OCI-LY7 (cell line): ENCODE results near the gene SMIM21. TPM values are rescaled to one million over a fixed set of nuclear protein-coding genes. Genes with fewer than 3 reads are reported as not detected.

Experiments
- BruUV-seq: library from RNA; stranded (reverse); fragments of 400-500 nt; replicated peaks from 2 replicates; lab custom pipeline; 2021; lab: Mats Ljungman, UMichigan
- CTCF ChIA-PET: fragments of 300-600 bp; sonication (Branson Sonifier 250); formaldehyde crosslinking; loops from one replicate; lab custom pipeline; 2022; ENCODE audit warnings: antibody characterized with exemption; ENCODE audit not compliant: unreplicated experiment; lab: Charles Lee
- POLR2A ChIA-PET: fragments of 300-600 bp; sonication (Branson Sonifier 250); formaldehyde crosslinking; loops from one replicate; lab custom pipeline; 2022; ENCODE audit warnings: antibody characterized with exemption; lab: Charles Lee
- DNase-seq: peaks from one replicate; pipeline ENCODE4 v3.0.0-alpha.2; 2015; ENCODE audit warnings: low spot score
- H2AFZ ChIP-seq: fragments of 200-600 bp; sonication (generic), shearing (Covaris generic); 2 replicates; pipeline ENCODE4 v1.6.1; 2014; ENCODE audit warnings: mild to moderate bottlenecking, antibody characterized with exemption, low read length, moderate library complexity
- H3K27ac ChIP-seq: fragments of 200-600 bp; sonication (generic); 2 replicates; pipeline ENCODE4 v1.5.1; 2014; ENCODE audit warnings: mixed run types, low read depth, mild to moderate bottlenecking, moderate library complexity, low read length, inconsistent platforms; ENCODE audit not compliant: poor library complexity, severe bottlenecking
- H3K36me3 ChIP-seq: fragments of 200-600 bp; sonication (generic); 2 replicates; pipeline ENCODE4 v1.6.1; 2014; ENCODE audit warnings: mild to moderate bottlenecking, antibody characterized with exemption, low read length, moderate library complexity, mixed read lengths; ENCODE audit not compliant: insufficient read depth
- H3K4me1 ChIP-seq: fragments of 200-600 bp; sonication (generic); 2 replicates; pipeline ENCODE4 v1.5.1; 2014; ENCODE audit warnings: mild to moderate bottlenecking, low read length; ENCODE audit not compliant: insufficient read depth, poor library complexity, severe bottlenecking
- H3K4me2 ChIP-seq: fragments of 200-600 bp; sonication (generic); 2 replicates; pipeline ENCODE4 v1.6.1; 2014; ENCODE audit warnings: mild to moderate bottlenecking, low read length
- H3K4me3 ChIP-seq: fragments of 200-600 bp; sonication (generic); 2 replicates; pipeline ENCODE4 v1.5.1; 2014; ENCODE audit warnings: mild to moderate bottlenecking, low read depth, low read length; ENCODE audit not compliant: poor library complexity, severe bottlenecking
- H3K79me2 ChIP-seq: fragments of 200-600 bp; sonication (generic); 2 replicates; pipeline ENCODE4 v1.6.1; 2016; ENCODE audit warnings: low read depth, mild to moderate bottlenecking, low read length, moderate library complexity, mixed read lengths; ENCODE audit not compliant: insufficient read depth
- H3K9me2 ChIP-seq: fragments of 200-600 bp; sonication (generic); 2 replicates; pipeline ENCODE4 v1.6.1; 2016; ENCODE audit warnings: mild to moderate bottlenecking, low read length, mixed read lengths; ENCODE audit not compliant: insufficient read depth
- H3K9me3 ChIP-seq: fragments of 200-600 bp; sonication (generic); 2 replicates; pipeline ENCODE4 v1.6.1; 2014; ENCODE audit warnings: mild to moderate bottlenecking, mixed run types, low read length, mixed read lengths
- H4K20me1 ChIP-seq: fragments of 200-600 bp; sonication (generic); 2 replicates; pipeline ENCODE4 v1.6.1; 2014; ENCODE audit warnings: mild to moderate bottlenecking, antibody characterized with exemption, low read length, moderate library complexity, mixed read lengths; ENCODE audit not compliant: insufficient read depth
- EZH2phosphoT487 ChIP-seq: fragments of 200-600 bp; sonication (generic); IDR thresholded peaks from 2 replicates; pipeline ENCODE4 v1.6.1; 2018; ENCODE audit warnings: low read depth, borderline replicate concordance, mild to moderate bottlenecking, mixed run types, antibody characterized with exemption, low read length, moderate library complexity, mixed read lengths
- intact Hi-C: fragments of 100-400 bp; cut with micrococcal nuclease; formaldehyde crosslinking; loops from one replicate; pipeline ENCODE4 v1.10.0; 2022; ENCODE audit not compliant: unreplicated experiment
- total RNA-seq, 2 experiments: library from RNA; depleted of rRNA in 1 of 2; stranded (reverse); fragments of >200 nt in 1 of 2; shearing (Covaris generic) in 1 of 2; gene quantifications; 2 replicates each; pipeline ENCODE4 v1.2.3, GENCODE V29; 2014 to 2022
- TF ChIP-seq, protein P1 (sequence below): fragments of 200-600 bp; sonication (generic); conservative IDR thresholded peaks from 2 replicates; pipeline ENCODE4 v1.5.1; 2014; ENCODE audit warnings: mild to moderate bottlenecking, antibody characterized with exemption, low read length, moderate library complexity, mixed read lengths

Gene SMIM21
- total RNA-seq, 2 experiments from 2014 or later = not detected

DNA sequence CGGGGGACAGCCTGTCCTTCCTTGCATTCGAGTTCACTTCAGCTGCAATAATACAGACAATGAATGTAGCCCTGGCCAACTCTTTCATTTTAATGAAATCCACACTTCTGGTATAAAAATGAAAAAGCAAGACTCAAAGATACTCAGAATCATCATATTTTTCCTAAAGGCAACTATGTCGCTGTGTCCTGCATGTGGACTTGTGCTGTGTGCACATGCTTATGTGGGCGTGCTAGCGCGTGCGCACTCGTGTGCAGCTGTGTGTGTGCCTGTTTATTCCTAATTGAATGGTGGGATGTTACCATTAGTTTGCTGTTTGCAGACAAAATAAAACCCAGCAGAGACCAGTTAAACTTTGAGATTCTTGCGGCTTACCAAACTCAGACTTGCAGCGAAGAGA lies 49.6 kb downstream of the SMIM21 start:
- no peak overlapping the region for H3K4me2 ChIP-seq
- H3K4me3 ChIP-seq = no peak overlapping the region
- no peaks in the 10 kb centered on the region for H4K20me1 ChIP-seq
- BruUV-seq = no TSS peak
- no peaks in the 10 kb centered on the region for H3K36me3 ChIP-seq
- DNase-seq = no peak
- TF ChIP-seq, protein P1, sequence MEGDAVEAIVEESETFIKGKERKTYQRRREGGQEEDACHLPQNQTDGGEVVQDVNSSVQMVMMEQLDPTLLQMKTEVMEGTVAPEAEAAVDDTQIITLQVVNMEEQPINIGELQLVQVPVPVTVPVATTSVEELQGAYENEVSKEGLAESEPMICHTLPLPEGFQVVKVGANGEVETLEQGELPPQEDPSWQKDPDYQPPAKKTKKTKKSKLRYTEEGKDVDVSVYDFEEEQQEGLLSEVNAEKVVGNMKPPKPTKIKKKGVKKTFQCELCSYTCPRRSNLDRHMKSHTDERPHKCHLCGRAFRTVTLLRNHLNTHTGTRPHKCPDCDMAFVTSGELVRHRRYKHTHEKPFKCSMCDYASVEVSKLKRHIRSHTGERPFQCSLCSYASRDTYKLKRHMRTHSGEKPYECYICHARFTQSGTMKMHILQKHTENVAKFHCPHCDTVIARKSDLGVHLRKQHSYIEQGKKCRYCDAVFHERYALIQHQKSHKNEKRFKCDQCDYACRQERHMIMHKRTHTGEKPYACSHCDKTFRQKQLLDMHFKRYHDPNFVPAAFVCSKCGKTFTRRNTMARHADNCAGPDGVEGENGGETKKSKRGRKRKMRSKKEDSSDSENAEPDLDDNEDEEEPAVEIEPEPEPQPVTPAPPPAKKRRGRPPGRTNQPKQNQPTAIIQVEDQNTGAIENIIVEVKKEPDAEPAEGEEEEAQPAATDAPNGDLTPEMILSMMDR = no peak
- no peak for TF ChIP-seq EZH2phosphoT487
- POLR2A ChIA-PET = no interaction called here
- no peaks in the 10 kb centered on the region for H3K9me3 ChIP-seq
- no peaks in the 10 kb centered on the region for H3K4me1 ChIP-seq
- CTCF ChIA-PET = no interaction called here
- no peak overlapping the region for H3K27ac ChIP-seq
- no peaks in the 10 kb centered on the region for H3K9me2 ChIP-seq
- no peak overlapping the region for H2AFZ ChIP-seq
- H3K79me2 ChIP-seq = no peaks in the 10 kb centered on the region
- intact Hi-C loops = no loop called here

DNA sequence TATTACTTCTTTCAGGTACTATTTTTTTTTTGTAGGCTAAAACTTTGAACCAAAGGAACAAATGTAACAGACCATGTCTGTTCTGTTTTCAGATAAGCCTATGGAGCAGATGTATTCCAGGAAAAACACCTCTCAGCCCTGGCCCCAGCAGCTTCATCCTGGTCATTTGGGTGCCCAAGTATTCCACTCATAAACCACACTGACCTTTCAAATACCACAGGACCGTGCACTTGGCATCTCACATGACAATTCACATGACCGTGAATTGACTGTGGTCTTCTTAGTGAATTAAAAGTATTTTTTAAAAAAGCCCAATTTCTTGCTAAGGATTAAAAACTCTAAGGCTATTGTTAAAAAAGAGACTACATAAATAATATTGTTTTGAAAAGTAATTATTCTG lies 50.2 kb downstream of the SMIM21 start:
- Histone ChIP-seq H3K9me2 (no peaks in the 10 kb centered on the region), H3K4me3 (no peak overlapping the region), H3K79me2 (no peaks in the 10 kb centered on the region), H3K4me1 (no peaks in the 10 kb centered on the region), H3K9me3 (no peaks in the 10 kb centered on the region), H3K36me3 (no peaks in the 10 kb centered on the region), H4K20me1 (no peaks in the 10 kb centered on the region), H3K27ac (no peak overlapping the region), H2AFZ (no peak overlapping the region), H3K4me2 (no peak overlapping the region)
- TF ChIP-seq, protein P1 = no peak
- TF ChIP-seq EZH2phosphoT487 = no peak
- no peak for DNase-seq
- no TSS peak for BruUV-seq
- intact Hi-C loops = no loop called here
- ChIA-PET POLR2A (no interaction called here), CTCF (no interaction called here)

DNA sequence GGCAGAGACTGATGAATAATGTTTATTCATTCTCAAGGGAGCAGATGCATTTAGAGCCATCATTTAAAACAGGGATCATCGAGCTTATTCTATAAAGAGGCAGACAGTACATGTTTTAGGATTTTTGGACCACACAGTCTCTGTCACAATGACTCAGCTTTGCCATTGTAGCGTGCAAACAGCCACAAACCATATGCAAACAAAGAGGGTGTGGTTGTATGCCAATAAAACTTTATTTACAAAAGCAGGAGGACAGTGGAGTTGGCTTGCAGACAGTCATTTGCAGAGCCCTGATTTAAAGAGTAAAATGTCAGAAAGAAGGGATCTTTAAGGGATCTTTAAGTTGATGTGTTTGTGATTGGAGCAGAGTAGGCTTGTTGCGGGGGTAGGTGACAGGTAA lies 51.5 kb downstream of the SMIM21 start:
- TF ChIP-seq, protein P1 = no peak
- TF ChIP-seq EZH2phosphoT487 = no peak
- Histone ChIP-seq H2AFZ (no peak overlapping the region), H3K4me2 (no peak overlapping the region), H3K79me2 (no peaks in the 10 kb centered on the region), H3K9me2 (no peaks in the 10 kb centered on the region), H4K20me1 (no peaks in the 10 kb centered on the region), H3K4me3 (no peak overlapping the region), H3K9me3 (no peaks in the 10 kb centered on the region), H3K27ac (no peak overlapping the region), H3K36me3 (no peaks in the 10 kb centered on the region), H3K4me1 (no peaks in the 10 kb centered on the region)
- CTCF ChIA-PET = no interaction called here
- intact Hi-C loops = no loop called here
- DNase-seq = no peak
- POLR2A ChIA-PET = no interaction called here
- no TSS peak for BruUV-seq
